ENCODE results near the gene SEL1L2. TPM values are rescaled to one million over a fixed set of nuclear protein-coding genes. Genes with fewer than 3 reads are reported as not detected.

The SEL1L2 gene
- total RNA-seq, 1 donor from 2014 or later: not detected

DNA sequence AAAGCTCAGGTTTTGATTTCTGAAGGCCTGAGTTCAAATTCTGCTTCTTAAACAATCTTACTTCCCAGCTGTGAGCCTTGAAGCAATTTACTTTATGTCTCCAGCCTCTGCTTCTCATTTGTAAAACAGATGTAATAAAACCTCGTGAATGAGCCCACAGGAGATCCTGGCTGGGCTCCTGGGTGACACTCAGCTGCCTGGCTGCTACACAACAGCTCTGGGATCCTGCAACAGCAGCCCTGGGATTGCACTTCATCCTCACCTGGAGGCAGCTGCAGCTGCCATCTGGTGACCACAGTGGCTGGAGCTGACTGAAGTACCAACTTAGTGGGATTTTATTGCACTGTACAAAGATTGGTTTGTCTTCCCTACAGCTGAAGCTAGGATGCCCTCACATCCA is 107.0 kb downstream of the SEL1L2 start:
- H3K4me3 Mint-ChIP-seq: no peak overlapping the region
- H3K36me3 Mint-ChIP-seq (ENCODE audit: low read depth): no peaks in the 10 kb centered on the region
- no peak for ATAC-seq (ENCODE audit: low read depth)
- H3K9me3 Mint-ChIP-seq: no peaks in the 10 kb centered on the region
- no peak overlapping the region for H3K27ac Mint-ChIP-seq
- intact Hi-C loops (cut with micrococcal nuclease): no loop called here
- H3K4me1 Mint-ChIP-seq: no peaks in the 10 kb centered on the region
- TF ChIP-seq CTCF (IDR thresholded peaks at IDR 0.05): no peak
- POLR2A ChIA-PET: no interaction called here
- H3K27me3 Mint-ChIP-seq: peaks cover 3% of the 10 kb centered on the region
- CTCF ChIA-PET: no interaction called here
- no peak for DNase-seq

DNA sequence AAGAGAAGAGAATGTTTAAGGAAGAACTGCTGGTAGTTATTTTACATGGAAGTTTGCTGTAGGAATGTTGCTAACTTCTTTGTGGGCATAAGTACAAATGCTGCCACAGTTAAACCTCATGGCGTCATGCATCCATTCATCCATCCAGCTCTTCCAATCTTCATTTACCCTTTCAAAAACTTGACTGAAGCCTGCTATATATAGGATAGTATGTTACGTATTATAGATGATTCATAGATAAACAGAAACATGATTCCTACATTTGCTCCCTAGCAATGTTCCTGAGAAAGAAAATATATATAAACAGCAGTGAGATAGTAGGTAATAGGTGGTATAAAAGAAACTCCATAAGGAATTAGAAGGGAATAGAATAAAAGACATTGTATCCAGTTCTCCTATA is 111.8 kb downstream of the SEL1L2 start:
- ChIA-PET CTCF (no interaction called here), POLR2A (no interaction called here)
- Mint-ChIP-seq H3K9me3 (no peaks in the 10 kb centered on the region), H3K27me3 (no peaks in the 10 kb centered on the region), H3K4me1 (no peaks in the 10 kb centered on the region), H3K27ac (no peak overlapping the region), H3K36me3 (ENCODE audit: low read depth) (no peaks in the 10 kb centered on the region), H3K4me3 (no peak overlapping the region)
- TF ChIP-seq CTCF (IDR thresholded peaks at IDR 0.05): no peak
- intact Hi-C loops (cut with micrococcal nuclease): no loop called here
- ATAC-seq (ENCODE audit: low read depth) (no peak), DNase-seq (no peak)

GRCh38 chr20:13877793-13878192 is 112.6 kb downstream of the SEL1L2 start:
- no peaks in the 10 kb centered on the region for H3K27me3 Mint-ChIP-seq
- ChIA-PET CTCF (no interaction called here), POLR2A (no interaction called here)
- no peak for ATAC-seq (ENCODE audit: low read depth)
- no peak for TF ChIP-seq CTCF (IDR thresholded peaks at IDR 0.05)
- no peak overlapping the region for H3K4me3 Mint-ChIP-seq
- no peaks in the 10 kb centered on the region for H3K9me3 Mint-ChIP-seq
- intact Hi-C loops (cut with micrococcal nuclease): no loop called here
- no peak for DNase-seq
- no peak overlapping the region for H3K27ac Mint-ChIP-seq
- no peaks in the 10 kb centered on the region for H3K4me1 Mint-ChIP-seq
- no peaks in the 10 kb centered on the region for H3K36me3 Mint-ChIP-seq (ENCODE audit: low read depth)

GRCh38 chr20:13875265-13875811 is 115.1 kb downstream of the SEL1L2 start:
- no peaks in the 10 kb centered on the region for H3K9me3 Mint-ChIP-seq
- H3K27me3 Mint-ChIP-seq: no peaks in the 10 kb centered on the region
- ChIA-PET POLR2A (no interaction called here), CTCF (no interaction called here)
- H3K4me3 Mint-ChIP-seq: no peak overlapping the region
- intact Hi-C loops (cut with micrococcal nuclease): no loop called here
- no peaks in the 10 kb centered on the region for H3K4me1 Mint-ChIP-seq
- no peak for DNase-seq
- no peak for ATAC-seq (ENCODE audit: low read depth)
- H3K27ac Mint-ChIP-seq: no peak overlapping the region
- H3K36me3 Mint-ChIP-seq (ENCODE audit: low read depth): no peaks in the 10 kb centered on the region
- TF ChIP-seq CTCF (IDR thresholded peaks at IDR 0.05): no peak

DNA sequence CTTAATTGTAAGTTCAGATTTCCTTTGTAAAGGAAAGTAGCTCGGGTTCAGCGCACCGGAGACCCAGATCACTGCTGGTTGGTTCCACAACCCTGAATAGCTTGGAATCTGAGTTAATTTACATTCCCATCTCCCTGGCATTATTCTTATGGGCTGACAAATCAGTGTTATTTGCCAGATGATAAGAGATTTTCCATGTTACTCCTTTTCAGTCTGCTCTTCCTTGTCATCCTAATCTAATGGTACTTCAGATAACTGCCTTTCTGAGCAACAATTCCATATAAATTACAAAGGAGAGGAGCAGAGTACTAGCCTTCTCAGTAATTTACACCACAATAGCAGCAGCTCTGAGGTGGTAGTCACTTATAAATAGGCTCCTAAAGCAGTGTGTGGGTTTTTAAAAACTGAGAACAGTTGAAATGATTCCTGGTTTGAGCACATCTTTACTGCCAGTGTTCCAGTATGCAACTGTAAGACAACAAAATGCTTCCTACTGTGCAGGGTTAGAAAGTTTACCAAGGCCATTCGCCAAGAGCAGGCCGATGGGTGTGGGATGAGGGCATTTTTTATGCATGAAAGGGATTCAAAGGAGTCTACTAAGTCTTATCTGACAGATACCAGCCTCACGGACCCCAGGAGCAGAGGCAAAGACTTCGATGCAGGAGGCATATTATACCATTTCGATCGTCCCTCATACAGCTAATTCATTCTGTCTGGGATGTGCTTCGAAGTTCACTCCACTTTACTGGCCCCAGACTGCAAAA is 115.8 kb downstream of the SEL1L2 start:
- Mint-ChIP-seq H3K36me3 (ENCODE audit: low read depth) (no peaks in the 10 kb centered on the region), H3K4me1 (no peaks in the 10 kb centered on the region), H3K27me3 (no peaks in the 10 kb centered on the region), H3K9me3 (no peaks in the 10 kb centered on the region), H3K27ac (no peak overlapping the region), H3K4me3 (no peak overlapping the region)
- DNase-seq (no peak), ATAC-seq (ENCODE audit: low read depth) (no peak)
- ChIA-PET CTCF (no interaction called here), POLR2A (no interaction called here)
- no peak for TF ChIP-seq CTCF (IDR thresholded peaks at IDR 0.05)
- intact Hi-C loops (cut with micrococcal nuclease): no loop called here
